ENCODE measurements around the gene UBE2E2.

UBE2E2 gene

GRCh38 chr3:23241256-23241655 lies 38.1 kb downstream of the UBE2E2 start:
- DNase-seq, result no peak

- DNase-seq, result no peak
Measured at GRCh38 chr3:23242106-23242505, 39.0 kb downstream of the UBE2E2 start.

- DNase-seq, result no peak
Measured at GRCh38 chr3:23244324-23245041, 41.4 kb downstream of the UBE2E2 start.

- DNase-seq, result no peak
Measured at GRCh38 chr3:23246651-23247050, 43.5 kb downstream of the UBE2E2 start.

GRCh38 chr3:23248594-23249131 lies 45.5 kb downstream of the UBE2E2 start:
- no peak for DNase-seq

GRCh38 chr3:23249961-23250360 lies 46.8 kb downstream of the UBE2E2 start:
- no peak for DNase-seq

GRCh38 chr3:23252122-23252521 lies 49.0 kb downstream of the UBE2E2 start:
- DNase-seq, result no peak

GRCh38 chr3:23253214-23253613 lies 50.1 kb downstream of the UBE2E2 start:
- DNase-seq, result no peak

GRCh38 chr3:23254282-23254681 lies 51.2 kb downstream of the UBE2E2 start:
- DNase-seq, result no peak

GRCh38 chr3:23254835-23255234 lies 51.7 kb downstream of the UBE2E2 start:
- DNase-seq, result no peak

GRCh38 chr3:23256741-23257435 lies 53.8 kb downstream of the UBE2E2 start:
- DNase-seq, result no peak

GRCh38 chr3:23258110-23258509 lies 55.0 kb downstream of the UBE2E2 start:
- no peak for DNase-seq

GRCh38 chr3:23259515-23259914 lies 56.4 kb downstream of the UBE2E2 start:
- no peak for DNase-seq

GRCh38 chr3:23262766-23263165 lies 59.6 kb downstream of the UBE2E2 start:
- no peak for DNase-seq

- DNase-seq, result no peak
Measured at GRCh38 chr3:23263796-23264195, 60.7 kb downstream of the UBE2E2 start.

GRCh38 chr3:23264413-23264812 lies 61.3 kb downstream of the UBE2E2 start:
- no peak for DNase-seq

- no peak for DNase-seq
Measured at GRCh38 chr3:23270423-23270822, 67.3 kb downstream of the UBE2E2 start.

GRCh38 chr3:23271876-23272741 lies 69.0 kb downstream of the UBE2E2 start:
- DNase-seq, result no peak

GRCh38 chr3:23272820-23273219 lies 69.7 kb downstream of the UBE2E2 start:
- DNase-seq, result no peak

- DNase-seq, result no peak
Measured at GRCh38 chr3:23275061-23275460, 71.9 kb downstream of the UBE2E2 start.

GRCh38 chr3:23275814-23276213 lies 72.7 kb downstream of the UBE2E2 start:
- no peak for DNase-seq

GRCh38 chr3:23276913-23277658 lies 74.0 kb downstream of the UBE2E2 start:
- no peak for DNase-seq
